ENCODE data around the gene SH3RF2. TPM values are rescaled to one million over a fixed set of nuclear protein-coding genes. Genes with fewer than 3 reads are reported as not detected.

Gene SH3RF2
- total RNA-seq, 2 donors from 2014 or later, result not detected

DNA sequence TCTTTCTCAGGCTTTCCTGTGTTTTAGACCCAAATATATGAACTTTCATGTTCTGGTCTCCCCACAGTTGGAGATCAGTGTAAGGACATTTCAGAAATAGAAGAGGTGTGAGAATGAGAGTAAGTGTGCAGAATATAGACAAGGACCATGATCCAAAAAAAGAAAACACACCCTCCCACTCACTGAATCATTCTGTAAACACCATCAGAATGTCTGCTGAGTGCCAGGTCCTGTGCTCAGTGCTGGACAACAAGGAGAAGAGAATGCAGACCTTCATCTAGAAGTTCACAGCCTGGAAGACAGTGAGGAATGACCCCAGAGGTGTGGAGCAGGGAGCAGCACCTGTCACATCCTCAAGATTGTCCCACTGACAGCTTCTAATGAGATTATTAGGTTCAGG, 19.1 kb upstream of the SH3RF2 start:
- no peak for DNase-seq (ENCODE audit: low spot score in 2 of 2)
- Mint-ChIP-seq H3K27ac (no peak overlapping the region), H3K9me3 (no peaks in the 10 kb centered on the region), H3K36me3 (no peaks in the 10 kb centered on the region)
- no peak for ATAC-seq

DNA sequence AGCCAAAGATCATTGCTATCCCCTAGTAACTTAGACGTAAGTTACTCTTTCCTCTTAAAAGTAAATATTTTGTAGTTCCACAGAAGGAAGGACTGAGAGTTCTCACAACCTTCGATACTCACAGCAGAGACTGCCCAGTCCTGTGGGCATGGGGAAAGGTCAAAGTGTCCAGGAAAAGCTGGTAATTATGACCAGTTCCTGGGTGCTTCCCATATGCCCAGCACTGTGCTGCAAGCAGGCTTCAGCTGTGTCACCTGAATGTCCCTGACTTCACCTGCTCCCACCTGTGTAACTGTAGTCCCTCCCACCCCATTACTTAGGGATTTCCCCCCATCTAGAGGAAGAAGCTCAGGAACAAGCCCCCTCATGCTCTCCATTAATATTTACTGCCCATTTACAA, 18.0 kb upstream of the SH3RF2 start:
- Mint-ChIP-seq H3K27ac (no peak overlapping the region), H3K9me3 (no peaks in the 10 kb centered on the region), H3K36me3 (no peaks in the 10 kb centered on the region)
- DNase-seq (ENCODE audit: low spot score in 2 of 2) (no peak), ATAC-seq (no peak)

DNA sequence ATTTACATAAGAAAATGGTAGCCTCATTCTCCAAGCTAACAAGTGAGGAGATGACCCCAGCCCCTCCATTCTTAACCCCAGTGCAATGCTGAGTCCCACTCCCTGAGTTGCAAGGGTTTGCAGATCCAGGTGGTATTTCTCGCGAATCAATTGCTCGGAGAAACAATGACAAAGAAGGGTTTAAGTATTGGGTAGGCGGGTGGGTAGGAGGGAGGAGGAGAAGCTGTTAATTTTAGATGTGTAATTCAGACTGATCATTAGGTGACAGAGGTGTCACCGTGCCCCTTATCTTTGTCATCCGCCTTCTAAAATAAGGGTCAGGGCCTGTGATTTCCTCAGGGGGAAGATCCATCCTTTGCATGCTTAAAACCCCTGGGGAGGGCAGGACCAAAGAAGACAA, 17.0 kb upstream of the SH3RF2 start:
- DNase-seq (ENCODE audit: low spot score in 2 of 2), result no peak
- H3K9me3 Mint-ChIP-seq, result no peaks in the 10 kb centered on the region
- no peak overlapping the region for H3K27ac Mint-ChIP-seq
- no peaks in the 10 kb centered on the region for H3K36me3 Mint-ChIP-seq
- ATAC-seq, result no peak

DNA sequence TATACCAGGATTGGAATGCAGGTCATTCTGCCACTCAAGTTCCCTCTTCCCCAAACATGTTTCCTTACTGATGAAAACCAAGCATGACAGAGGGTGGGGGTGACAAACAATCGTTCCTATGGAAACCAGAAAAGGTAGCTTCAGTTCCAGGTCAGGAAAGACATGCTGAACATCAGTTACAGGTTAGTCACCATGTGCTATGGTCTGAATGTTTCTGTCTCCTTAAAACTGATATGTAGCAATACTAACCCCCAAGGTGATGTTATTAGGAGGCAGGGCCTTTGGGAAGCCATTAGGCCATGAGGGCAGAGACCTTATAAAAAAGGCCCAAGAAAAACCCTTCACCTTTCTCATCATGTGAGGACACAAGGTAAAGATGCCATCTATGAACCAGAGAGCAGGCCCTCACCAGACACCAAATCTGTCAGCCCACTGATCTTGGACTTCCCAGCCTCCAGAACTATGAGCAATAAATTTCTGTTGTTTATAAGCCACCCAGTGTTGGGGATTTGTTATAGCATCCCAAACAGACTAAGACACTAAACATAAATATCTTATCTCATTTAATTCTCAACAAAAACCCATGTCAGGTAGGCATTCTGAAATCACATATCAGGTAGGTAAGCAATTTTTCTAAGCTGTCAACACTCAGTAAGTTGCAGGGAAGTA, 15.7 kb upstream of the SH3RF2 start:
- no peak overlapping the region for H3K27ac Mint-ChIP-seq
- no peak for ATAC-seq
- no peaks in the 10 kb centered on the region for H3K36me3 Mint-ChIP-seq
- DNase-seq (ENCODE audit: low spot score in 2 of 2), result no peak
- H3K9me3 Mint-ChIP-seq, result no peaks in the 10 kb centered on the region

DNA sequence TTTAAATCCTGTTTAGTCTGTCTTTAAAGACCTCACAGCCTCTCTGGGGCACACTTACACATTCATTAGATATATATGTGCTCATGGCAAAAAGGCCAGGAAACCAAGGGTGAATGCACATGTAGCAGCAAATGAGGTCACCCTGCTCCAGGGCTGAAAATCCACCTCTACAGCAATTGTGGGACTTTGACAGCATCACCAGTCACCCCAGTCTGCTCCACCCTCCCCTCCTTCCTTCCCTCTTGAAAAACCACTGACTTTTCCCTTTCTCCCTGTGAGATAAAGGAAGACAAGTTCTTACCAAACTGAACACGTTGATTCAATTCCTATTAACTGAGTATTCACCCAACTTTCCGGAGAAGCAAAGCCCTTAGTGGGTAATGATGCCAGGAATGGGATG, 15.2 kb upstream of the SH3RF2 start:
- DNase-seq (ENCODE audit: low spot score in 2 of 2) (no peak), ATAC-seq (no peak)
- H3K36me3 Mint-ChIP-seq, result no peaks in the 10 kb centered on the region
- H3K27ac Mint-ChIP-seq, result no peak overlapping the region
- no peaks in the 10 kb centered on the region for H3K9me3 Mint-ChIP-seq

DNA sequence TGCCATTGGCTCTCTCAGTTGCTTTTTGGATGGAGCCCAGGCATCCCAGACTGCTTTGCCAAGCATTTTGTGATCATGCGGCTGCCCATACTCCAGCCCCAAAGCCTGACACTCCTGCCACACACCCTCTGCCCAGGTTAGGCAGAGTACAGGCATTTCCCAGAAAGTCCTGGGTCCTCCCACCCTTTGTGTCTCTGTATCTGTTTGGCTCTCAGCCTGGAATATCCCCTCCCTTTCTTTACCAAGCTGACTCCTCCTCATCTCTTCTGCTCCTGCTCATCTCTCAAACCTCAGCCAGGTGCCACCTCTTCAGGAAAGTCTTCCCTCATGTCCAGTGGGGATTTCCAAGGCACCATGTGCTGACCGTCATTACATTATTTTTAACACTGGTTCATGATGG, 14.3 kb upstream of the SH3RF2 start:
- Mint-ChIP-seq H3K9me3 (no peaks in the 10 kb centered on the region), H3K27ac (no peak overlapping the region)
- ATAC-seq, result no peak

DNA sequence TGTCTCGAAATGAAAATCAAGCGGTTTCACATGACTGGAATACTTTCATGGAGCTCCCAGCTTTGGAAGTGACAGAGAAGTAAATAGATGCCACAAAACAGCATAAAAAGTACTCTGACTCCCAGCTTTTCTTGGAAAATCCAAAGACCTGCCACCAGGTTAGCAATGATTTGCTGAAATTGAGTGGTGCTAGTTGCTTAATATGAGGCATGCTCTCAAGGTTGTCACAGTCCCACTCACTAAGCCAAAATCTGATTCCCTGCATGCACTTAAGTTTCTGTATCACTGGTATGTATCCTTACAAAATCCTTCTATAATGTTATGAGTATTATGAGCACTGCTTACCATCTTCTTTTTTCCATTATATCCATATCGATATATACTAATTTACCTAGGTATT, 13.0 kb upstream of the SH3RF2 start:
- Mint-ChIP-seq H3K9me3 (no peaks in the 10 kb centered on the region), H3K36me3 (no peaks in the 10 kb centered on the region), H3K27ac (no peak overlapping the region)
- ATAC-seq (no peak), DNase-seq (ENCODE audit: low spot score in 2 of 2) (no peak)

More for the DNA sequence above, 14.3 kb upstream of the SH3RF2 start:
- no peak for DNase-seq (ENCODE audit: low spot score in 2 of 2)
- no peaks in the 10 kb centered on the region for H3K36me3 Mint-ChIP-seq

DNA sequence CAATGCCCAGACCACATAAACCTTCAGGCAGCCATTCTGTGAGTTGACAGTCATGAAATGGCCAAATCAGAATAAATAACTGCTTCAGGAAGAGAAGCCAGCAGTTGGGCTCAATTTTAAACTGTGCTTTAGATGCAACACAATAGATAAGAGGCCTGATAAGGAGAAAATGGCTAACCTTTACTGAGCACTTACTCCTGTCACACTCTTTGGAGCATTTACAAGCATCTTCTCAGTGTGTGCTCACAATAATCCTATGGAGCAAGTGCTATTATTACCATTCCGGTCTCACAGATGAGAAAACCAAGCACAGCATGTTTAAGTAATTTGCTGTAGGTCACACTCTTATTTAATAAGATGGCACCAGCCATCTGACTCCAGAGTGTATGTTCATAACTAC, 11.5 kb upstream of the SH3RF2 start:
- ATAC-seq, result no peak
- DNase-seq (ENCODE audit: low spot score in 2 of 2), result no peak
- no peak overlapping the region for H3K27ac Mint-ChIP-seq
- H3K36me3 Mint-ChIP-seq, result no peaks in the 10 kb centered on the region
- H3K9me3 Mint-ChIP-seq, result no peaks in the 10 kb centered on the region

DNA sequence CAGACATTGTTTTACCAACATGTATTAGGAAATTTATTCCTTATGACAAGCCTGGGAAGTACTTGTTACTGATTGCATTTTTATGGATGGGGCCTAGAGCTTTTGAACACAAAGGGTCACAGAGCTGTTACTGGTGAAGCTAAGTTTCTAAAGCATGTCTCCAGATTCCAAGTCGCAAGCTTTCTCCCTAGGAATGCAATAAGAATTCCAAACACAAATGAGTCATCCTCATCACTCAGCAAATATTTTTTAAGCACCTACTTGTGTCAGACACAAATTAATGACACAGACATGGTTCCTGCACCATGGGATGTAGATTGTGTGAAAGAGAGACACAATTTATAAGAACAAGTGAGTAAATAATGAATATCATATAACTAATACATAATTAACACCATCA, 11.0 kb upstream of the SH3RF2 start:
- DNase-seq (ENCODE audit: low spot score in 2 of 2), result no peak
- no peaks in the 10 kb centered on the region for H3K9me3 Mint-ChIP-seq
- H3K27ac Mint-ChIP-seq, result no peak overlapping the region
- ATAC-seq, result no peak
- H3K36me3 Mint-ChIP-seq, result no peaks in the 10 kb centered on the region

DNA sequence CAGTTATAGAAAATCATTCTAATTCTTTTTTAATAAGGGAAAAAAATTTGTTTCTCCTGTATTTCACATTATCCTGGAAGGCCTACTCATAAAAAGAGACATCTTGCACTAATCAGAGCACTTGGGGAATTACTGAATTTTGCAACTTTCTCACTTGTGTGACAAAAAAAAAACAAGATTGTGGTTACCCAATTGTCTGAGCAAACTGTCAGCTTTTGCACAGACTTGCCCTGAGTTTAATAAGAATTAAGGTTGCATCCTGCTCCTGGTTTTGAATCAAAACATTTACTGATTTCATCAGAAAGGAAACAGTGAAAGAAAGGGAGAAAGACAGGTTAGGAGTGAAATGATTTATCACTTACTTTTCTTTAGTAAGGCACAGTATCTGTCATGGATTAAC, 10.6 kb upstream of the SH3RF2 start:
- Mint-ChIP-seq H3K27ac (no peak overlapping the region), H3K9me3 (no peaks in the 10 kb centered on the region), H3K36me3 (no peaks in the 10 kb centered on the region)
- DNase-seq (ENCODE audit: low spot score in 2 of 2) (no peak), ATAC-seq (peak in 1 of 2 donors; percentile 46)

DNA sequence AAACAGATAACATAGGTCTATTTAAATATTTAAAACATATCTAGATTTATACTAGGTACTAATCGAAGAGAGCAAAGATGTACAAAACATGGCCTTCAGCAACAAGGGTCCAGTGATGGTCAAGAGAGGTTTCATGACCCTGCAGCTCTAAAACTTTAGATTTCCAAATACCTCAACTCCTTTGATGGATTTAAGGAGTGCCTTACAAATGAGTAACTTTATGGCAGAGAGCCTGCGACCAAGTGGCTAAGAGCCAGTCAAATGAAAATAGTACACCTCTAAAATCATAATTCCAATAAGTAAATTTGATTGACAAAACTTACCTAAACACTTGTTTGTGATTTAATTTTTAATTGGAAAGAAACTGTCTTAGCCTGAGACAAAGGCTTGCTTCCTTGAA, 4.7 kb upstream of the SH3RF2 start:
- no peak for DNase-seq (ENCODE audit: low spot score in 2 of 2)
- no peaks in the 10 kb centered on the region for H3K9me3 Mint-ChIP-seq
- no peak overlapping the region for H3K27ac Mint-ChIP-seq
- no peaks in the 10 kb centered on the region for H3K36me3 Mint-ChIP-seq
- no peak for ATAC-seq

DNA sequence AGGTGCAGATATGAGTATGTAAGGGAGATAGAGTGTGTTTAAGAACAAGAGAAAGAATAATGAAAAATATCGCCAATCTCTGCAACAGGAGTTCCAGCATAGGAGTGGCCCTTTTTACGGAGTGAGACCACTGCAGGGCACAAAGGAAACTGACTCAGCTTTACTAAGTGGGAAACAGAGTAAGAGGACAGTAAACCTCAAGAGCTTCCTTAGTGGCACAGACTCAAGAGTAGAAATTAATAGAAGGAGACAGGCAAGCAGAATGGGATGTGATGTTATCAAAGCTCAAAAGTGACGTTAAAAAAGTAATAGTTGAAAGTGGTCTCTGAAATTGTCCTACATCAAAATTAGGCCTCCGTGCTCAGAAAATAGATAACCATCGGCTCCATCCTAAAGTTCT, 2.1 kb upstream of the SH3RF2 start:
- H3K27ac Mint-ChIP-seq, result no peak overlapping the region
- H3K9me3 Mint-ChIP-seq, result no peaks in the 10 kb centered on the region
- DNase-seq (ENCODE audit: low spot score in 2 of 2) (no peak), ATAC-seq (no peak)
- no peaks in the 10 kb centered on the region for H3K36me3 Mint-ChIP-seq

DNA sequence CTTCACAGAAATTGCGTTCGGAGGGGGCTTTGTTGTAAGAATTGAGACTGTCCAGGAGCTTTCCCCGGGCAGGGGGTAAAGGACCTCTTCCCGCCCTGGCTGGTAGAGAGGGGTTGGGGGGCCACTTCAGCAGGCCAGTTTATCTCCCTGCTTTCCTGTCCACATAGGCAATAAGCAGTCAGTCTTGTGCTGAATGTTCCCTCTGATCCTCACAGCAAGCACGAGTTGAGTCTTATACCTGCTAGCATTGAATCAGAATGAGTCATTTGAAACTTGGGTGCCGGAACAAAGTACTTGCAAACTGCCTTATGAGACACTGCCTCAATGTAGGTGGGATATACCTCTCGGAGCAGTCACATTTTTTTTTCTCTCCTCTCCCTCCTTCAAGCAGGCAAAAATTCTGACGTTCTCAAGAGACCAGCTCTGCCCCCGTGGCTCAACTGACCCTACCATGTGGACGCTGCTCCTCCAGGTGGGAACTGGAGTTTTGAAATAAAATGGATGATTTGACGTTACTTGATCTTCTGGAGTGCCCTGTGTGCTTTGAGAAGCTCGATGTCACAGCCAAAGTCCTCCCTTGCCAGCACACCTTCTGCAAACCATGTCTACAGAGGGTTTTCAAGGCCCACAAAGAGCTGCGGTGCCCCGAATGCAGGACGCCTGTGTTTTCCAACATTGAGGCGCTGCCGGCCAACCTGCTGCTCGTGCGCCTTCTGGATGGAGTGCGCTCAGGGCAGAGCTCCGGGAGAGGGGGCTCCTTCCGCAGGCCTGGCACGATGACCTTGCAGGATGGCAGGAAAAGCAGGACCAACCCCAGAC, 1.3 kb downstream of the SH3RF2 start:
- Mint-ChIP-seq H3K27ac (no peak overlapping the region), H3K9me3 (no peaks in the 10 kb centered on the region), H3K36me3 (no peaks in the 10 kb centered on the region)
- ATAC-seq, result peak; percentile 62 to 72
- peak in 1 of 2 donors; percentile 29 for DNase-seq (ENCODE audit: low spot score in 2 of 2)

DNA sequence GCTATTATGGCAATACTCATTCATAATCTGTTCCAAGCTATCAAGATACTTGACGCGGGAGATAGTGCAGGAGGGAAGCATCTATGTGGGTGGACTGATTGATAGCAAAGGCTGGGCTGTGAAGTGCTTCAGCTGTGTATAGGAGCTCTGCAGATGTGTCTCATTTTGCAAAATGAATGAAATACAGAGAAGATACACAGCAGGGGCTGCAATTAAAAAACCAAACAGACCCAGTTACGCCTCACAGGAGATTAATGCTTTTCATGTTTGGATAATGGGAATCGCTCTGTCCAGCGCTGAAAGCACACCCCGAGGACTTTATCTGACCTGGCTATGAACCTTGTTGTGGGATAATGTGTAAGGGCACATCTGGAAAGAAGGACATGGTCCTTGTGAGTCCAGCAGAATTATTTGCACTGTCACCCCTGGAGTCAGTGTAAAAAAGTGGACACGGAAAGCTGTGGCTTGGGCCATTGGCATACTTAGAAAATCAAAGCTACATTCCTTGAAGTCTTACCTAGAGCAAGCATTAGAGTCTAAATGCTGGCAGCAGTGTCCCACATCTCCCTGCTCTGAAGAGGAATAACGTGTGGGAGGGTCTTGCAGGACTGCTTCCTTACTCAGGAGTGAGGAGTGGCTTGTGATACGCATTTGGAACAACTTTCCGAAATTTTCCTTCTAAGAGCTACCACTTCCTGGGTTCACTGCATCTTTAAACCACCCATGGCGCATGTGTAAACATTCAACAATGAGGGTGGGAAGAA, 2.6 kb downstream of the SH3RF2 start:
- H3K36me3 Mint-ChIP-seq, result no peaks in the 10 kb centered on the region
- no peaks in the 10 kb centered on the region for H3K9me3 Mint-ChIP-seq
- no peak for ATAC-seq
- DNase-seq (ENCODE audit: low spot score in 2 of 2), result no peak
- no peak overlapping the region for H3K27ac Mint-ChIP-seq

DNA sequence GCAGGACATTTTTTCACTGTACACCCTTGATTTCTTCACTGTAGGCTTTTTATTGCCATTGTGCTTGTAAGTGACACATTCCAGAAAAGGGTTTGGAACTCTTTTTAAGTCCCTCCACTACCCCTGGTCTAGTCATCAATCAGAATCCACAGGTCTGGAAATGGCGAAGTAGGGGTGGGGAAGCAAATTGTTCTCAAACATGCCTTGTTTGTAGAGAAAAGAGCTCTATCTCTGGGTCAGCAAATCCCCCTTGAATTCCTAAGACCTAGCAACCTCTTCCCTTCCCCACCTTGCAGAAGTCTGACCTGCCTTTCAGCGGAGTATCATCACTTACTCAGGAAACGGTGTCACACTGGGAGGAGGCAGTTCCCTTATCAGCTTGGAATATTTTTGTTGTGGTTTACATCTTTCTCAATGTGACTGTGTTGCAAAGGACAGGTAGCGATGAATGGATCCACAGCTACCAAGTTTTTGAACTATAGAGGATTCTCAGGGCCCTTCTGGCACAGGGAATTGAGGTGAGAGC, 3.2 kb downstream of the SH3RF2 start:
- H3K27ac Mint-ChIP-seq, result no peak overlapping the region
- DNase-seq (ENCODE audit: low spot score in 2 of 2), result no peak
- no peaks in the 10 kb centered on the region for H3K36me3 Mint-ChIP-seq
- no peak for ATAC-seq
- no peaks in the 10 kb centered on the region for H3K9me3 Mint-ChIP-seq

DNA sequence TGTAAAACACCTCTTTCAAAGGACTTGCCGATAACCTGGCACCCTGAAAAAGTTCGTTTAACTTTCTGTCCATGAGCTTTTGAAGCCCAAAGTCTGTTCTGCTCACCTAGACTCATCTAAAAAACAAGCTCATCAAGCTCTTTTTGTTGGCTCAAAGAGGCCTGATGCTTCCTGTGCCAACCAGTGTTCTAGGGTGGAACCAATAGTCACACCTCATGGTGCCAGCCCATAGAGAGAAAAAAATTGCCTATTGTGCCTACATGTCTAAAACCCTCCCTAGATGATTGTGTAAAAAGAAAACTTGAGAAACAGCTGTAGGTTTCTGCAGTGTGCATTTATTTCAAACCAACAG, 4.7 kb downstream of the SH3RF2 start:
- DNase-seq (ENCODE audit: low spot score in 2 of 2), result no peak
- Mint-ChIP-seq H3K27ac (no peak overlapping the region), H3K36me3 (no peaks in the 10 kb centered on the region), H3K9me3 (no peaks in the 10 kb centered on the region)
- no peak for ATAC-seq

DNA sequence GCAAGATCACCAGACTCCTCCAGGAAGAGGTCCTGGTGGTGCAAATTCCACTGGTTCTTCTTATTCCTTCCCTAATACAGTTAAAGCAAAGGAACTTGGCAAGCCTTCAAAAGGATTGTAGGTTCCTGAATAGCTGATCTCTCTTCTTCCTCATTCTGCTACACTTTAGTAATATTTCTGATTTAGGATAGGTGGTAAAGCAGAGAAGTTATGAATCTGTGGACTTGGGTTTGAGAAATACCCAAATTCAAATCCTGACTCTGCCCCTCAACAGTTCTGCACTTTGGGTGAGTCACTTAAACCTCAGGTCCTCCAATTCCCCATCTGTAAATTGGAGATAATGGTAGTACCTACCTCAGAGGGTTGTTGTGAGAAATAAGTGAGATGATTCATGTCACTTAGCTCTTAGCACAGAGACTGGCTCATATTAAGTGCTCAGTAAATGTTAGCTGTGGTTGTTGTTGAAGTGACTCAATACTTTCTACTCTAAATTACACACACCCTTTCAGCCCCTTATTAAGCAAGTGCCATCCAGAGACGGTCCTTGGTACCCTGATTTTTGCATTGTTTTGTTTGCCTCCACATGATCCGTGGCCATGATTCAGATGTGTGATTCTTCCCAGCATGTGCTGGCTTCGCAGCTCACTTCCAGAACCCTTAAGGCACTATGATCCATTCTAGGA, 5.2 kb downstream of the SH3RF2 start:
- Mint-ChIP-seq H3K27ac (no peak overlapping the region), H3K36me3 (no peaks in the 10 kb centered on the region), H3K9me3 (no peaks in the 10 kb centered on the region)
- DNase-seq (ENCODE audit: low spot score in 2 of 2), result no peak
- peak; percentile 62 to 76 for ATAC-seq
